Measurements from ENCODE around the gene CAAP1. TPM values are rescaled to one million over a fixed set of nuclear protein-coding genes. Genes with fewer than 3 reads are reported as not detected.

CAAP1 gene
- total and polyA plus RNA-seq, 9 donors: 6.7 to 15.0 (median 10.5) TPM

- H3K4me1 ChIP-seq (ENCODE audit: insufficient read depth): no peaks in the 10 kb centered on the region
- no peaks in the 10 kb centered on the region for H3K27me3 ChIP-seq
- H3K36me3 ChIP-seq: no peaks in the 10 kb centered on the region
- intact Hi-C loops (cut with DNase I): no loop called here
- no peak for TF ChIP-seq CTCF (IDR thresholded peaks at IDR 0.05)
- no peak for TF ChIP-seq EP300 (IDR thresholded peaks at IDR 0.05)
- TF ChIP-seq POLR2A (IDR thresholded peaks at IDR 0.05): no peak
- H3K4me3 ChIP-seq: no peak overlapping the region
- no peak overlapping the region for H3K27ac ChIP-seq
- DNase-seq: no peak
- no peaks in the 10 kb centered on the region for H3K9me3 ChIP-seq
Measured at GRCh38 chr9:26800322-26800721, 92.3 kb downstream of the CAAP1 start.

GRCh38 chr9:26791274-26791673, 101.3 kb downstream of the CAAP1 start:
- 93 to 94% (median 94%) methylated on average over 5 of the region's 5 CpGs for WGBS, 3 donors
- Histone ChIP-seq H3K27me3 (no peaks in the 10 kb centered on the region), H3K4me3 (no peak overlapping the region), H3K4me1 (ENCODE audit: insufficient read depth) (peaks cover 3% of the 10 kb centered on the region), H3K9me3 (no peaks in the 10 kb centered on the region), H3K27ac (no peak overlapping the region), H3K36me3 (no peaks in the 10 kb centered on the region)
- DNase-seq: no peak
- TF ChIP-seq EP300 (IDR thresholded peaks at IDR 0.05): no peak
- TF ChIP-seq CTCF (IDR thresholded peaks at IDR 0.05): no peak
- no peak for TF ChIP-seq POLR2A (IDR thresholded peaks at IDR 0.05)
- intact Hi-C loops (cut with DNase I): no loop called here

Small RNA genes within 50 kb of the gene (small RNA-seq; reads per million reads assigned to genes)
- gene RF00322: not detected
- not detected for gene RN7SL100P

Other genes with a start within 250 kb of the CAAP1 start
- 10 to 100 TPM; 13.6 to 25.2 (median 20.2) TPM for gene PLAA, start 54.4 kb upstream of the CAAP1 start, total RNA-seq
- 10 to 100 TPM; 11.6 to 27.2 TPM for gene PLAA, start 54.4 kb upstream of the CAAP1 start, polyA plus RNA-seq
- 10 to 100 TPM; 15.0 to 24.6 (median 18.0) TPM for gene IFT74, start 63.6 kb upstream of the CAAP1 start, total RNA-seq
- 10 to 100 TPM in 1 of 2 donors, 1 to 10 TPM in 1; 9.2 to 13.3 TPM for gene IFT74, start 63.6 kb upstream of the CAAP1 start, polyA plus RNA-seq
- under 1 TPM in 1 of 7 donors, not detected in 6; 0.08 TPM for gene LRRC19, start 112.9 kb upstream of the CAAP1 start, total RNA-seq
- not detected for gene LRRC19, start 112.9 kb upstream of the CAAP1 start, polyA plus RNA-seq
- 10 to 100 TPM in 1 of 7 donors, 1 to 10 TPM in 6; 2.0 to 10.5 (median 4.0) TPM for gene TEK, start 216.4 kb upstream of the CAAP1 start, total RNA-seq
- 10 to 100 TPM in 1 of 2 donors, 1 to 10 TPM in 1; 7.7 to 22.2 TPM for gene TEK, start 216.4 kb upstream of the CAAP1 start, polyA plus RNA-seq